RWPE1 (cell line): ENCODE measurements around the gene ENDOD1.

Experiments used
- CTCF ChIA-PET: fragments of 350-600 bp; sonication (Branson Sonifier 250); formaldehyde crosslinking; extraction: SDS; loops from one replicate; lab custom pipeline; 2021; lab: Yijun Ruan, JAX
- POLR2A ChIA-PET: fragments of 400-600 bp; formaldehyde crosslinking; extraction: SDS; loops from one replicate; lab custom pipeline; 2020; ENCODE audit warnings: antibody characterized with exemption; ENCODE audit not compliant: low non-redundant PET; lab: Yijun Ruan, JAX
- DNase-seq: peaks from one replicate; pipeline ENCODE4 v3.0.0; 2012; ENCODE audit warnings: low spot score
- H3K27ac ChIP-seq: fragments of 450-650 bp; 2 replicates; pipeline ENCODE4 v1.5.1; 2017
- TF ChIP-seq, protein P1 (sequence below): fragments of 450-650 bp; conservative IDR thresholded peaks from 2 replicates; pipeline ENCODE4 v1.5.1; 2017; ENCODE audit warnings: low read depth, mild to moderate bottlenecking

The ENDOD1 gene

GRCh38 chr11:95175818-95176380, 86.3 kb downstream of the ENDOD1 start:
- no peak for DNase-seq
- TF ChIP-seq, protein P1, sequence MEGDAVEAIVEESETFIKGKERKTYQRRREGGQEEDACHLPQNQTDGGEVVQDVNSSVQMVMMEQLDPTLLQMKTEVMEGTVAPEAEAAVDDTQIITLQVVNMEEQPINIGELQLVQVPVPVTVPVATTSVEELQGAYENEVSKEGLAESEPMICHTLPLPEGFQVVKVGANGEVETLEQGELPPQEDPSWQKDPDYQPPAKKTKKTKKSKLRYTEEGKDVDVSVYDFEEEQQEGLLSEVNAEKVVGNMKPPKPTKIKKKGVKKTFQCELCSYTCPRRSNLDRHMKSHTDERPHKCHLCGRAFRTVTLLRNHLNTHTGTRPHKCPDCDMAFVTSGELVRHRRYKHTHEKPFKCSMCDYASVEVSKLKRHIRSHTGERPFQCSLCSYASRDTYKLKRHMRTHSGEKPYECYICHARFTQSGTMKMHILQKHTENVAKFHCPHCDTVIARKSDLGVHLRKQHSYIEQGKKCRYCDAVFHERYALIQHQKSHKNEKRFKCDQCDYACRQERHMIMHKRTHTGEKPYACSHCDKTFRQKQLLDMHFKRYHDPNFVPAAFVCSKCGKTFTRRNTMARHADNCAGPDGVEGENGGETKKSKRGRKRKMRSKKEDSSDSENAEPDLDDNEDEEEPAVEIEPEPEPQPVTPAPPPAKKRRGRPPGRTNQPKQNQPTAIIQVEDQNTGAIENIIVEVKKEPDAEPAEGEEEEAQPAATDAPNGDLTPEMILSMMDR: no peak
- CTCF ChIA-PET: interaction anchor here (0.5 to 1.2 kb wide), 2 partner anchors 472 to 529 kb away, joined by 3 read pairs; no protein-coding TSS in a partner anchor
- no peak overlapping the region for H3K27ac ChIP-seq
- POLR2A ChIA-PET: no interaction called here
